Pulmonary artery endothelial cell (primary cell): ENCODE data around the gene PCDHGA1. TPM values are rescaled to one million over a fixed set of nuclear protein-coding genes. Genes with fewer than 3 reads are reported as not detected.
"Not testable (repeated sequence)": the region's sequence is repeated elsewhere in the genome, so short reads cannot be mapped to it uniquely, and the experiment has no call there.

Experiments
- DNase-seq: peaks from one replicate; pipeline ENCODE4 v3.0.0-alpha.2; 2011; ENCODE audit warnings: low read depth, low spot score
- total RNA-seq: library from RNA; depleted of rRNA; stranded (reverse); fragments of >200 nt; gene quantifications from 2 replicates; pipeline ENCODE4 v1.2.3, GENCODE V29; 2014

The PCDHGA1 gene
- total RNA-seq, 1 donor from 2014 or later = 0.20 TPM

DNA sequence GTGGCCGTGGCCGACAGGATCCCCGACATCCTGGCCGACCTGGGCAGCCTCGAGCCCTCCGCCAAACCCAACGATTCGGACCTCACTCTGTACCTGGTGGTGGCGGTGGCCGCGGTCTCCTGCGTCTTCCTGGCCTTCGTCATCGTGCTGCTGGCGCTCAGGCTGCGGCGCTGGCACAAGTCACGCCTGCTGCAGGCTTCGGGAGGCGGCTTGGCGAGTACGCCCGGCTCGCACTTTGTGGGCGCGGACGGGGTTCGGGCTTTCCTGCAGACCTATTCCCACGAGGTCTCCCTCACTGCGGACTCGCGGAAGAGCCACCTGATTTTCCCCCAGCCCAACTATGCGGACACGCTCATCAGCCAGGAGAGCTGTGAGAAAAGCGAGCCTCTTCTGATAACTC, 15.7 kb downstream of the PCDHGA1 start:
- DNase-seq = not testable (repeated sequence)

DNA sequence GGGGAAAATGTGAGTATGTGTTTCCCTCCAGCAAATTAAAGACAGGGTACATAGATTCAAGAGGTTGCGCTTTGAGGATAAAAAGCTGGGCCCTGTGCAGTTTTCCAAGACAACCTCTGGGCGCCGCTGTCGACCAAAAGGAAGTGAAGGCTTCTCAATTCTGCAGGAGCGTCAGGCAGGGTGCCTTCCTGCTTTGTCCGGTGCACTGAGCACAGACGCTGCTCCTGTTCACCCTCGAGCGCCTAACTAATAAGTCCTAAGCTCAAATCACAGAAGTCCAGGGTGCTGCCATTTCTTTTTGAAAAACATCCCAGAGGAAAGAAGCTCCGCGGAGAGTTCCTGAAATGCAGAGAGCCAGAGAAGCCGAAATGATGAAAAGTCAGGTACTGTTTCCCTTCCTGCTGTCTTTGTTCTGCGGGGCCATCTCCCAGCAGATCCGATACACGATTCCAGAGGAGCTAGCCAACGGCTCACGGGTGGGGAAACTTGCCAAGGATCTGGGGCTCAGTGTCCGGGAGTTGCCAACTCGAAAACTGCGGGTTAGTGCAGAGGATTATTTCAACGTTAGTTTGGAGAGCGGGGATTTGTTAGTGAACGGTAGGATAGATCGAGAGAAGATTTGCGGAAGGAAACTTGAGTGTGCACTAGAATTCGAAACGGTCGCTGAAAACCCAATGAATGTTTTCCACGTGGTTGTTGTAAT, 19.8 kb downstream of the PCDHGA1 start, which contains the start of gene PCDHGB1:
PCDHGB1 (plus strand) TSS at position 183 of the 703 bp plus-strand sequence; CDS start at position 345, 162 bp downstream.
- no peak for DNase-seq

DNA sequence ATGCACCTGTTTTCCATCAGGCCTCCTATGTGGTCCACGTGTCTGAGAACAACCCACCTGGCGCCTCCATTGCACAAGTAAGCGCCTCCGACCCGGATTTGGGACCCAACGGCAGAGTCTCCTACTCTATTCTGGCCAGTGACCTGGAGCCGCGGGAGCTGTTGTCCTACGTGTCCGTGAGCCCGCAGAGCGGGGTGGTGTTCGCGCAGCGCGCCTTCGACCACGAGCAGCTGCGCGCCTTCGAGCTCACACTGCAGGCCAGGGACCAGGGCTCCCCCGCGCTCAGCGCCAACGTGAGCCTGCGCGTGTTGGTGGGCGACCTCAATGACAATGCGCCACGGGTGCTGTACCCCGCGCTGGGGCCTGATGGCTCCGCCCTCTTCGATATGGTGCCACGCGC, 21.3 kb downstream of the PCDHGA1 start:
- DNase-seq = no peak

DNA sequence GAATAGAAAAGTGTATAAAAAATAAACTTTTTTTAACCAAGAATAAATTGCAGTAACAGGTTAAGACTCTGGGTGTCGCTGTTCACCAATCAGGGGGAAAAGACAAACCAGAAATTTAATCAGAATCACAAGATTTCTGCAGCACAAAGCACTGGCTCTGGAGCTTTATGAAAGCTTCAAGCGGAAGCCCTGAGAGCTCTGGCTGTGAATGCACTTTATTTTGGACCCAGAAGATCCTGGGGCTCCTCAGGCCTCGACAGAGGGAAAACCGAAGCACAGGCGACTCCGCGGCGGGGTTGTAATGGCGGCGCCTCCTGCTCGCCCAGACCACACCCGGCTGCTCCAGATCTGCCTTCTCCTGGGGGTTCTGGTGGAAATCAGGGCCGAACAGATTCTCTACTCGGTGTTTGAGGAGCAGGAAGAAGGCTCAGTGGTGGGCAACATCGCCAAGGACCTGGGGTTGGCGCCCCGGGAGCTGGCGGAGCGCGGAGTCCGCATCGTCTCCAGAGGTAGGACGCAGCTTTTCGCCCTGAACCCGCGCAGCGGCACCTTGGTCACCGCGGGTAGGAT, 24.7 kb downstream of the PCDHGA1 start, which contains the start of gene PCDHGA4:
PCDHGA4 (plus strand) TSS at position 122 of the 570 bp plus-strand sequence; CDS start at position 209, 87 bp downstream.
- no peak for DNase-seq

DNA sequence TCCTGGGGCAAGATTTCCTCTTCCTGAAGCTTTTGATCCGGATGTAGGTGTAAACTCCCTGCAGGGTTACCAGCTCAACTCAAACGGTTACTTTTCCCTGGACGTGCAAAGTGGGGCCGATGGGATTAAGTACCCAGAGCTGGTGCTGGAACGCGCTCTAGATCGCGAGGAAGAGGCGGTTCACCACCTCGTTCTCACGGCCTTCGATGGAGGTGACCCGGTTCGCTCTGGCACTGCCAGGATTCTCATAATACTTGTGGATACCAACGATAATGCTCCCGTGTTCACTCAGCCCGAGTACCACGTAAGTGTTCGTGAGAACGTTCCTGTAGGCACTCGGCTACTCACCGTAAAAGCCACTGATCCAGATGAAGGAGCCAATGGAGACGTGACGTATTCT, 25.3 kb downstream of the PCDHGA1 start:
- DNase-seq = no peak

DNA sequence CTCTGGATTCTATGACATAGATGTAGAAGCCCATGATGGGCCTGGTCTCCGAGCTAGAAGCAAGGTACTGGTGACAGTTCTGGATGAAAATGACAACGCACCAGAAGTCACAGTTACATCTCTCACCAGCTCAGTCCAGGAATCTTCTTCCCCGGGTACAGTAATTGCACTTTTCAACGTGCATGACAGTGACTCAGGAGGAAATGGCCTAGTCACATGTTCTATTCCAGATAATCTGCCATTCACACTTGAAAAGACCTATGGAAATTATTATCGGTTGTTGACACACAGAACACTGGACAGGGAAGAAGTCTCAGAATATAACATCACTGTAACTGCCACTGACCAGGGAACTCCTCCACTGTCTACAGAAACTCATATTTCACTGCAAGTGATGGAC, 25.8 kb downstream of the PCDHGA1 start:
- no peak for DNase-seq

DNA sequence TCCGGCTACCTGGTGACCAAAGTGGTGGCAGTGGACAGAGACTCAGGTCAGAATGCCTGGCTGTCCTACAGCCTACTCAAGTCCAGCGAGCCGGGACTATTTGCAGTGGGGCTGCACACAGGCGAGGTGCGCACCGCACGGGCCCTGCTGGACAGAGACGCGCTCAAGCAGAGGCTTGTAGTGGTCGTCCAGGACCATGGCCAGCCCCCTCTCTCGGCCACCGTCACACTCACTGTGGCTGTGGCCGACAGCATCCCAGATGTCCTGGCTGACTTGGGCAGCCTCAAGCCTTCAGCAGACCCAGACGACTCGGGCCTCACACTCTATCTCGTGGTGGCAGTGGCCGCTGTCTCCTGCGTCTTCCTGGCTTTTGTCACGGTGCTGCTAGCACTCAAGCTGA, 26.6 kb downstream of the PCDHGA1 start:
- no peak for DNase-seq

DNA sequence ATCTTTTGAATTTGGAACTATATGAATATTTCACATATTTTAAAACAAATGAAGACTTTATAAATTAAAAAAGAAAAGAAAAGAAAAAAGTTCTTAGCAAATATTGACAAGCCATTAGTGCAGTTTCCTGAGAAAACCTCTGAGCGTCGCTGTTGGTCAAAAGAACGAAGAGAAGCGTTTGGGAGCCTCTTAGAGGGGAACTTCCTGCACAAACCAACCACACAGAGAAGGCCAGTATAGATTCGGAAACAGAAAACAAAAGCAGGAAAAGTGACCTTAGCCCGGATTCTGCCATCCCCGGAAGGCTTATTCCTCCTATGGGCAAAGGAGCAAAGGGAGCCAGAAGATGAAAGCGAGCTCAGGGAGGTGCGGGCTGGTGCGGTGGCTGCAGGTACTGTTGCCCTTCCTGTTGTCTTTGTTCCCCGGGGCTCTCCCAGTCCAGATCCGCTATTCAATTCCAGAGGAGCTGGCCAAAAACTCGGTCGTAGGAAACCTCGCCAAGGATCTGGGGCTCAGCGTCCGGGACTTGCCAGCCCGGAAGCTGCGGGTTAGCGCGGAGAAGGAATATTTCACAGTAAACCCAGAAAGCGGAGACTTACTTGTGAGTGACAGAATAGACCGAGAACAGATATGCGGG, 29.6 kb downstream of the PCDHGA1 start, which contains the start of gene PCDHGB2:
PCDHGB2 (plus strand) TSS at position 205 of the 637 bp plus-strand sequence; CDS start at position 347, 142 bp downstream.
- DNase-seq = no peak

DNA sequence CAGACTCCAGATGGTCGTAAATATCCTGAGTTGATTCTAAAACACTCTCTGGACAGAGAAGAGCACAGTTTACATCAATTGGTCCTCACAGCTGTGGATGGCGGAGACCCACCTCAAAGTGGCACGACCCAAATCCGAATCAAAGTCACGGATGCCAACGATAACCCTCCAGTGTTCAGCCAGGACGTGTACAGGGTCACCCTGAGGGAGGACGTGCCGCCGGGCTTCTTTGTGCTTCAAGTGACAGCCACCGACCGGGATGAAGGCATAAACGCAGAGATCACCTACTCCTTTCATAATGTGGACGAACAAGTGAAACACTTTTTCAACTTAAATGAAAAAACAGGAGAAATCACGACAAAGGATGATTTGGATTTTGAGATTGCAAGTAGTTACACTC, 30.4 kb downstream of the PCDHGA1 start:
- no peak for DNase-seq

DNA sequence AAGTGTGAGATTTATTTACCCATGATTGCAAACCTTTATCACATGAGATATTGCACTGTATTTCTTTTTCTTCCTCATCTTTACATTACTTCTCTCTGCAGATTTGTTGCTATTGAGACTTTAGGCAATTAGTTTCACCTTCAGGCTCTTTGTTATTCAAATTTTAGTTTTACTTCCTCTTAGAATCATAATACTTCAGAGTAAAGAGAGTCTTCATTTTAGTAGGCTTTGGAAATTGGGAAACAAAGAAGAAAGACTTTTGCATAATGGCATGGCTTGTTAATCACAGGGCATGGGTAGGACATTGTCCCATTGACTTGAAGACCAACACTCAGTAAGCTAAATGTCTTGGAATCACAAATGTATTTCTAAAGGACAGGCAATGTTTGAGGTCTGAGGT, 32.4 kb downstream of the PCDHGA1 start:
- no peak for DNase-seq

DNA sequence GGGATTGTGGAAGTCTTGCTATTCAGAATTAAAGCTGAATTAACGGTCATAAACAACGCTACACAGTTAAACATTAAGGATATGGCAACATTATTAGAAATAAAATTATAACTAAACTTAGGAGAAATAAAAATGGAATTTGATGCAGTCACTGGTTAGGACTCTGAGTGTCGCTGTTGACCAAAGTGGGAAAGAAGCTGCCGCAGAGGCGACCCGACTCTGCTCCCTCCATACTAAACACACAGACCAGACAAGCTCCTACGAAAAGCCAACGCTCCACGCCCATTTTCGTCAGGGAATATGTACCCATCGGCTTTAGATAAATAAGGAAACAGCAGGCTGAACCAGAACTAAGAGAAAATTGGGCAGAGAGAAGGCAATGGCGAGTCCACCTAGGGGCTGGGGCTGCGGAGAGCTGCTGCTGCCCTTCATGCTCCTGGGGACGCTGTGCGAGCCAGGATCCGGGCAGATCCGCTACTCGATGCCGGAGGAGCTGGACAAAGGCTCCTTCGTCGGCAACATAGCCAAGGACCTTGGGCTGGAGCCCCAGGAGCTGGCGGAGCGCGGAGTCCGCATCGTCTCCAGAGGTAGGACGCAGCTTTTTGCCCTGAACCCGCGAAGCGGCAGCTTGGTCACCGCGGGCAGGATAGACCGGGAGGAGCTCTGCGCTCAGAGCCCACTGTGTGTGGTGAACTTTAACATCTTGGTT, 33.8 kb downstream of the PCDHGA1 start, which contains the start of gene PCDHGA5:
PCDHGA5 (plus strand) TSS at position 211 of the 709 bp plus-strand sequence; CDS start at position 380, 169 bp downstream.
- no peak for DNase-seq

DNA sequence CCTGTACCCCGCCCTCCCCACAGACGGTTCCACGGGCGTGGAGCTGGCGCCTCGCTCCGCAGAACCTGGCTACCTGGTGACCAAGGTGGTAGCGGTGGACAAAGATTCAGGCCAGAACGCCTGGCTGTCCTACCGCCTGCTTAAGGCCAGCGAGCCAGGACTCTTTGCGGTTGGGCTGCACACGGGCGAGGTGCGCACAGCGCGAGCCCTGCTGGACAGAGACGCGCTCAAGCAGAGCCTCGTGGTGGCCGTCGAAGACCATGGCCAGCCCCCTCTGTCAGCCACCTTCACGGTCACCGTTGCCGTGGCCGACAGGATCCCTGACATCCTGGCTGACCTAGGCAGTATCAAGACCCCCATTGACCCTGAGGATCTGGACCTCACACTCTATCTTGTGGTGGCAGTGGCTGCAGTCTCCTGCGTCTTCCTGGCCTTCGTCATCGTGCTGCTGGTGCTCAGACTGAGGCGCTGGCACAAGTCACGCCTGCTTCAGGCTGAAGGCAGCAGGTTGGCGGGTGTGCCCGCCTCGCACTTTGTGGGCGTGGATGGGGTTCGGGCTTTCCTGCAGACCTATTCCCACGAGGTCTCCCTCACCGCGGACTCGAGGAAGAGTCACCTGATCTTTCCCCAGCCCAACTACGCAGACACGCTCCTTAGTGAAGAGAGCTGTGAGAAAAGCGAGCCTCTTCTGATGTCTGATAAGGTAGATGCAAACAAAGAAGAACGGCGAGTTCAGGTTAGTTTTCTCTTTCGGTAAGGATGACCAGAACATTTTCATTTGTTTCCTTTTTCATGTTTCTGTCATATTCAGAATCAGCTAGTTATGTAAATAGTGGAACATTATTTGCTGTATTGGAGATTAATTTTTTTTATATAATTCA, 35.9 kb downstream of the PCDHGA1 start:
- DNase-seq = no peak

DNA sequence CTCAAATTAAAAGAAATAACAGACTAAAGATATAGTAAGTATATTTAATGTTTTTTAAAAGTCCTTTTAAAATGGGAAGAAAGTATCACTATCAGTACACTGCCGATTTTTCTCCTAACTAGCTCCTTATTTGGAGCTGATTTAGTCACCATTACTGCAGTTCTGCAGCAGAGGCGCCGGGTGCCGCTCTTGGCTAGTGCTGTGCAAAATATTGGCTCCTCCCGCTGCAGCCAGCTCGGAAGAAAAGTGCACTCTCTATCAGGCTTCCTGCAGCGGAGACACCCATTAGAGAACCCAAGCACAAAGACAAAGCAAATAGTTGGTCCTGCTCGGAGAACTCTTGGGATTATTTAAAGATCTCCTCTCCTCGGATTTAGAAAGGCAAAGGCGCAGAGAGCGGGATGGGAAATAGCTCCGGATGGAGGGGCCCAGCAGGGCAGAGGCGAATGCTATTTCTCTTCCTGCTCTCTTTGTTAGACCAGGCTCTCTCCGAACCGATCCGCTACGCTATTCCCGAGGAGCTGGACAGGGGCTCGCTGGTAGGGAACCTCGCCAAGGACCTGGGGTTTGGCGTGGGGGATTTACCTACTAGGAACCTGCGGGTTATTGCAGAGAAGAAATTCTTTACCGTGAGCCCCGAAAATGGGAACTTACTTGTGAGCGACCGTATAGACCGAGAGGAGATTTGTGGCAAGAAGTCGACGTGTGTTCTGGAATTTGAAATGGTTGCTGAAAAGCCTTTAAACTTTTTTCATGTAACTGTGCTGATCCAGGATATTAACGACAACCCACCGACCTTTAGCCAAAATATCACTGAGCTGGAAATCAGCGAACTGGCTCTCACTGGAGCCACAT, 39.9 kb downstream of the PCDHGA1 start, which contains the start of gene PCDHGB3:
PCDHGB3 (plus strand) TSS at position 249 of the 855 bp plus-strand sequence; CDS start at position 402, 153 bp downstream.
- no peak for DNase-seq

DNA sequence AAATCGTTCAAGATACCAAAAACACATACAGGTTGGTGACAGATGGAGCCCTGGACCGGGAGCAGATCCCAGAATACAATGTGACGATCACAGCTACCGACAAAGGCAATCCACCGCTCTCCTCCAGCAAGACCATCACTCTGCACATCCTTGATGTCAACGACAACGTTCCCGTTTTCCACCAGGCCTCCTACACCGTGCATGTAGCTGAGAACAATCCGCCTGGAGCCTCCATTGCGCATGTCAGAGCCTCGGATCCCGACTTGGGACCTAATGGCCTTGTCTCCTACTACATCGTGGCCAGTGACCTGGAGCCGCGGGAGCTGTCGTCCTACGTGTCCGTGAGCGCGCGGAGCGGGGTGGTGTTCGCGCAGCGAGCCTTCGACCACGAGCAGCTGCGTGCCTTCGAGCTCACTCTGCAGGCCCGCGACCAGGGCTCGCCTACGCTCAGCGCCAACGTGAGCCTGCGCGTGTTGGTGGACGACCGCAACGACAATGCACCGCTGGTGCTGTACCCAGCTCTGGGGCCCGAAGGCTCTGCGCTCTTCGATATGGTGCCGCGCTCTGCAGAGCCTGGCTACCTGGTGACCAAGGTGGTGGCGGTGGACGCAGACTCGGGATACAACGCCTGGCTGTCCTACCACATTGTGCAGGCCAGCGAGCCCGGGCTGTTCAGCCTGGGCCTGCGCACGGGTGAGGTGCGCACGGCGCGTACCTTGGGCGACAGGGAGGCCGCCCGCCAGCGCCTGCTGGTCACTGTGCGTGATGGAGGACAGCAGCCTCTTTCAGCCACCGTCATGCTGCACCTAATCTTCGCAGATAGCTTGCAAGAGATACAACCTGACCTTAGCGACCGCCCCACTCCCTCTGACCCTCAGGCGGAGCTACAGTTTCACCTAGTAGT, 41.5 kb downstream of the PCDHGA1 start:
- DNase-seq = no peak

DNA sequence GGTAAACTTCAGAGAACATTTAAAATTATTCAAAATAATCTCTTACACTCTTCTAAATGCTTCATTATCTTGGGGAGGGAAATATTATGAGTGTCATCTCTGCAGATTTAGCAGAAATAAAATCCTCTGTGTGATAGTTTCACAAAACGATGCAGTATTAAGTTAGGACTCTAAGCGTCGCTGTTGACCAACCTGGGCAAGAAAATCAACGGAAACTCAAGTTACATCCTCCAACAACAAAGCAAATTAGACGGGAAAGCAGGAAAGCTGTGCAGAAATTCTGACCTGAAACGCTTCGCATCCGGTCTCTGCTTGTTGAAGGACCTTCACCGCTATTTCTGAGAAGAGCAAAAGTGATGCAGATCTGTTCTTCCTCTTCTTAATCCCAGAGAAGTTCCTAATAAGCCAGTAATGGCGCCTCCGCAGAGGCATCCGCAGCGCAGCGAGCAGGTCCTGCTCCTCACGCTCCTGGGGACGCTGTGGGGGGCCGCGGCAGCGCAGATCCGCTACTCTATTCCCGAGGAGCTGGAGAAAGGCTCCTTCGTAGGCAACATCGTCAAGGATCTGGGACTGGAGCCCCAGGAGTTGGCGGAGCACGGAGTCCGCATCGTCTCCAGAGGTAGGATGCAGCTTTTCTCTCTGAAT, 43.5 kb downstream of the PCDHGA1 start, which contains the start of gene PCDHGA6:
PCDHGA6 (plus strand) TSS at position 219 of the 645 bp plus-strand sequence; CDS start at position 412, 193 bp downstream.
- DNase-seq = no peak

DNA sequence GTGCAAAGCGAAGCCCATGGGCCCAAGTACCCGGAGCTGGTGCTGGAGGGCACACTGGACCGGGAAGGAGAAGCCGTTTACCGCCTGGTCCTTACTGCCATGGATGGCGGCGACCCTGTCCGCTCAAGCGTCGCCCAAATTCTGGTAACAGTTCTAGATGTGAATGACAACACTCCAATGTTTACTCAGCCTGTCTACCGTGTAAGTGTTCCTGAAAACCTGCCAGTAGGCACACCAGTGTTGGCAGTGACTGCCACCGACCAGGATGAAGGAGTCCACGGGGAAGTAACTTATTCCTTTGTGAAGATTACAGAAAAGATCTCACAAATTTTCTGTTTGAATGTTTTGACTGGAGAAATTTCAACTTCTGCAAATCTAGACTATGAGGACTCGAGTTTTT, 44.3 kb downstream of the PCDHGA1 start:
- DNase-seq = no peak

DNA sequence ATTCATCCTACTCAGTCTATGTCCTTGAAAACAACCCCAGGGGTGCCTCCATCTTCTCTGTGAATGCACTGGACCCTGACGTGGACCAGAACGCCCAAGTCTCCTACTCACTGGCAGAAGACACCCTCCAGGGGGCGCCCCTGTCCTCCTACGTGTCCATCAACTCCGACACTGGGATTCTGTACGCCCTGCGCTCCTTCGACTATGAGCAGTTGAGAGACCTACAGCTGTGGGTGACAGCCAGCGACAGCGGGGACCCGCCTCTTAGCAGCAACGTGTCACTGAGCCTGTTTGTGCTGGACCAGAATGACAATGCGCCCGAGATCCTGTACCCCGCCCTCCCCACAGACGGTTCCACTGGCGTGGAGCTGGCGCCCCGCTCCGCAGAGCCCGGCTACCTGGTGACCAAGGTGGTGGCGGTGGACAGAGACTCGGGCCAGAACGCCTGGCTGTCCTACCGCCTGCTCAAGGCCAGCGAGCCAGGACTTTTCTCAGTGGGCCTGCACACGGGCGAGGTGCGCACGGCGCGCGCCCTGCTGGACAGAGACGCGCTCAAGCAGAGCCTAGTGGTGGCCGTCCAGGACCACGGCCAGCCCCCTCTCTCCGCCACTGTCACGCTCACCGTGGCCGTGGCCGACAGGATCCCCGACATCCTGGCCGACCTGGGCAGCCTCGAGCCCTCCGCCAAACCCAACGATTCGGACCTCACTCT, 45.3 kb downstream of the PCDHGA1 start:
- DNase-seq = not testable (repeated sequence)
